Measurements from ENCODE around the gene CD53. TPM values are rescaled to one million over a fixed set of nuclear protein-coding genes. Genes with fewer than 3 reads are reported as not detected.
A peak's percentile ranks its signal among the peaks of the same experiment; 100 is the strongest.
"Not testable (repeated sequence)": the region's sequence is repeated elsewhere in the genome, so short reads cannot be mapped to it uniquely, and the experiment has no call there.

The CD53 gene
- total RNA-seq, 1 experiment from 2014 or later = not detected

DNA sequence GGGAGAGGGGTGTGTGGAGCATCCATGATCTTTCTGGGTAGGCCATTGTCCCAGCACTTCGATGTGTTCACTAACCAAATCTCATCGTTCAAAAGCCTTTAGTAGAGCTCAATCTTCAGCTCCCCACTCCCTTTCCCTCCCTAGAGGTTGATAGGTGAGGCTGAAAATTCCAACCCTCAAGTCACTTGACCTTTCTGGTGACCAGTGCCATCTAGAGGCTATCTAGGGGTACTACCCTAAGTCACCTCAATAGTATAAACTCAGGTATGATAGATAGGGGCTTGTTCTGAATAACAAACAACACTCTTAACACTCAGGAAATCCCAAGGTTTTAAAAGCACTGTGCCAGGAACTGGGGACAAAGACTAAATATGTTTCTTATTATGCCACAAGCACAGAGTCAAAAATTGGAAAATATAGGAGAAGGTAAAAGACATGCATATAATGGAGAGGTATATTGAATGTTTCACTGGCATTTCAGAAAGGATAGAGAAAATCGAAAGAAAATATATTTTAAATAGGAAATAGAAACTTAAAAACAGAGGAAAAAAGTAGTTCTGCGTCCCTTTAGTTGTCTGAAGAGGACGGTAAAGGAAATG lies 42.9 kb upstream of the CD53 start:
- TF ChIP-seq EZH2phosphoT487 (IDR thresholded peaks at IDR 0.05; ENCODE audit: borderline replicate concordance, low read length) (no peak), EZH2 (IDR thresholded peaks at IDR 0.05; ENCODE audit: low read length, unreplicated experiment) (no peak)
- TF ChIP-seq, protein P1, sequence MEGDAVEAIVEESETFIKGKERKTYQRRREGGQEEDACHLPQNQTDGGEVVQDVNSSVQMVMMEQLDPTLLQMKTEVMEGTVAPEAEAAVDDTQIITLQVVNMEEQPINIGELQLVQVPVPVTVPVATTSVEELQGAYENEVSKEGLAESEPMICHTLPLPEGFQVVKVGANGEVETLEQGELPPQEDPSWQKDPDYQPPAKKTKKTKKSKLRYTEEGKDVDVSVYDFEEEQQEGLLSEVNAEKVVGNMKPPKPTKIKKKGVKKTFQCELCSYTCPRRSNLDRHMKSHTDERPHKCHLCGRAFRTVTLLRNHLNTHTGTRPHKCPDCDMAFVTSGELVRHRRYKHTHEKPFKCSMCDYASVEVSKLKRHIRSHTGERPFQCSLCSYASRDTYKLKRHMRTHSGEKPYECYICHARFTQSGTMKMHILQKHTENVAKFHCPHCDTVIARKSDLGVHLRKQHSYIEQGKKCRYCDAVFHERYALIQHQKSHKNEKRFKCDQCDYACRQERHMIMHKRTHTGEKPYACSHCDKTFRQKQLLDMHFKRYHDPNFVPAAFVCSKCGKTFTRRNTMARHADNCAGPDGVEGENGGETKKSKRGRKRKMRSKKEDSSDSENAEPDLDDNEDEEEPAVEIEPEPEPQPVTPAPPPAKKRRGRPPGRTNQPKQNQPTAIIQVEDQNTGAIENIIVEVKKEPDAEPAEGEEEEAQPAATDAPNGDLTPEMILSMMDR (conservative IDR thresholded peaks at IDR 0.05; ENCODE audit: low read depth, low read length) = peak; percentile 82
- Histone ChIP-seq H2AFZ (ENCODE audit: low read length) (no peak overlapping the region), H3K4me2 (ENCODE audit: low read length) (no peak overlapping the region), H3K36me3 (ENCODE audit: low read depth, low read length) (no peaks in the 10 kb centered on the region), H3K4me3 (ENCODE audit: low read length) (no peak overlapping the region), H3K27ac (ENCODE audit: low read length) (no peak overlapping the region), H3K79me2 (ENCODE audit: low read length) (no peaks in the 10 kb centered on the region), H3K9ac (ENCODE audit: low read length) (no peak overlapping the region), H3K9me2 (replicated peaks; ENCODE audit: low read length) (no peaks in the 10 kb centered on the region), H3K9me3 (ENCODE audit: low read length) (no peaks in the 10 kb centered on the region), H3K4me1 (ENCODE audit: insufficient read depth, low read length) (no peaks in the 10 kb centered on the region), H4K20me1 (ENCODE audit: low read length) (no peaks in the 10 kb centered on the region), H3F3A (ENCODE audit: low read length, unreplicated experiment) (no peaks in the 10 kb centered on the region), H3K27me3 (ENCODE audit: low read length) (peaks cover 7% of the 10 kb centered on the region; the same call in 1 of the 2 replicates)
- peak; percentile 63 for DNase-seq
- BruUV-seq (replicated peaks) = no TSS peak
- peak; percentile 56 for ATAC-seq
- CTCF ChIA-PET = no interaction called here
- intact Hi-C loops (cut with micrococcal nuclease) = no loop called here
- POLR2A ChIA-PET (ENCODE audit: unreplicated experiment) = no interaction called here

DNA sequence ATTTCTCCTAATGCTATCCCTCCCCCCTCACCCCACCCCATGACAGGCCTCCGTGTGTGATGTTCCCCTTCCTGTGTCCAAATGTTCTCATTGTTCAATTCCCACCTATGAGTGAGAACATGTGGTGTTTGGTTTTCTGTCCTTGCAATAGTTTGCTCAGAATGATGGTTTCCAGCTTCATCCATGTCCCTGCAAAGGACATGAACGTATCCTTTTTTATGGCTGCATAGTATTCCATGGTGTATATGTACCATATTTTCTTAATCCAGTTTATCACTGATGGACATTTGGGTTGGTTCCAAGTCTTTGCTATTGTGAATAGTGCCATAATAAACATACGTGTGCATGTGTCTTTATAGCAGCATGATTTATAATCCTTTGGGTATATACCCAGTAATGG lies 39.2 kb upstream of the CD53 start:
- BruUV-seq (replicated peaks); POLR2A ChIA-PET (ENCODE audit: unreplicated experiment); H3K4me3 ChIP-seq (ENCODE audit: low read length); H3K36me3 ChIP-seq (ENCODE audit: low read depth, low read length); H3K9me3 ChIP-seq (ENCODE audit: low read length); DNase-seq; H3K79me2 ChIP-seq (ENCODE audit: low read length); H4K20me1 ChIP-seq (ENCODE audit: low read length); CTCF ChIA-PET; H3K27ac ChIP-seq (ENCODE audit: low read length); H3K4me1 ChIP-seq (ENCODE audit: insufficient read depth, low read length); H2AFZ ChIP-seq (ENCODE audit: low read length); ATAC-seq; H3K4me2 ChIP-seq (ENCODE audit: low read length); H3K9me2 ChIP-seq (replicated peaks; ENCODE audit: low read length); H3F3A ChIP-seq (ENCODE audit: low read length, unreplicated experiment); H3K9ac ChIP-seq (ENCODE audit: low read length); intact Hi-C loops (cut with micrococcal nuclease): not testable (repeated sequence)
- H3K27me3 ChIP-seq (ENCODE audit: low read length) = peaks cover 17% of the 10 kb centered on the region

DNA sequence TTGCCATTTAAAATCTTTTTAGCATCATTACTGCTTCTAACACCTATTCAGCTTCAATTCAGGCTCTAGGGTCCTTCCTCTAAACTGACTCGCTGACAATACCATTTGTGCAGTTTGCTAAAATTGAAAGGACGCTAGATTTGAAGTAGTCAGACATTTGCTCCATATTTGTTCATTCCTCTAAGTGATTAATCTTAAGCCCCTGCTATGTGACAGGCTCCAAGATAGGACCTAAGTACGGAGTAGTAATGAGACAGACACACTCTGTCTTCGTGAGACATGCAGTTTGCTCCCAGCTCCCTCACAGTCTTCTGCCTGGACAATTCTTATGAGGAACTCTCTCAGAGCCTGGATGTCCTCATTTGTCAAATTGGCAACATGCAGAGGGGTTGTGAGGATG lies 26.1 kb upstream of the CD53 start:
- H3F3A ChIP-seq (ENCODE audit: low read length, unreplicated experiment) = no peaks in the 10 kb centered on the region
- CTCF ChIA-PET = no interaction called here

More for the DNA sequence above, 26.1 kb upstream of the CD53 start:
- Histone ChIP-seq H3K4me2 (ENCODE audit: low read length) (no peak overlapping the region), H2AFZ (ENCODE audit: low read length) (no peak overlapping the region), H3K9ac (ENCODE audit: low read length) (no peak overlapping the region), H3K9me3 (ENCODE audit: low read length) (no peaks in the 10 kb centered on the region), H3K36me3 (ENCODE audit: low read depth, low read length) (no peaks in the 10 kb centered on the region), H3K27me3 (ENCODE audit: low read length) (peaks cover 52% of the 10 kb centered on the region), H3K4me1 (ENCODE audit: insufficient read depth, low read length) (no peaks in the 10 kb centered on the region), H3K4me3 (ENCODE audit: low read length) (no peak overlapping the region), H4K20me1 (ENCODE audit: low read length) (no peaks in the 10 kb centered on the region), H3K9me2 (replicated peaks; ENCODE audit: low read length) (no peaks in the 10 kb centered on the region), H3K79me2 (ENCODE audit: low read length) (no peaks in the 10 kb centered on the region), H3K27ac (ENCODE audit: low read length) (no peak overlapping the region)
- BruUV-seq (replicated peaks) = no TSS peak
- DNase-seq (no peak), ATAC-seq (no peak)
- TF ChIP-seq EZH2phosphoT487 (IDR thresholded peaks at IDR 0.05; ENCODE audit: borderline replicate concordance, low read length) = no peak
- no peak for TF ChIP-seq EZH2 (IDR thresholded peaks at IDR 0.05; ENCODE audit: low read length, unreplicated experiment)
- TF ChIP-seq, protein P1 (conservative IDR thresholded peaks at IDR 0.05; ENCODE audit: low read depth, low read length) = no peak
- POLR2A ChIA-PET (ENCODE audit: unreplicated experiment) = no interaction called here
- intact Hi-C loops (cut with micrococcal nuclease) = no loop called here

Measured in PC-3 (cell line).